NCI-H510A (cell line): ENCODE results near the gene NDUFAF2.

Experiments used
- DNase-seq: peaks from one replicate; lab custom pipeline; 2025; lab: John Stamatoyannopoulos, UW

NDUFAF2 gene

DNA sequence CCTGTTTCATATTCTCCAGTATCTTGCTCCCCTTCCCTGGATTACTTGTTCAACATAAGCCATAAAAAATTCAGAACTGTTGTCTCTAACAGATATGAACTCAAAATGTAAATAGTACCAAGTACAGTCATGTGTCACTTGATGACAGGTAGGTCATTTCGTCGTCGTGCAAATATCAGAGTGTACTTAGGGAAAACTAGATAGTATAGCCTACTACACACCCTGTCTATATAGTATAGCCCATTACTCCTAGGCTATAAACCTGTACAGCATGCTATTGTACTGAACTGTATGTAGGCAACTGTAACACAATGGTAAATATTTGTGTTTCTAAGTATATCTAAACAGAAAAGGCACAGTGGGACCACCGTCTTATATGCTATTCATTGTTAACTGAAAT, 178.1 kb downstream of the NDUFAF2 start:
- DNase-seq = no peak

DNA sequence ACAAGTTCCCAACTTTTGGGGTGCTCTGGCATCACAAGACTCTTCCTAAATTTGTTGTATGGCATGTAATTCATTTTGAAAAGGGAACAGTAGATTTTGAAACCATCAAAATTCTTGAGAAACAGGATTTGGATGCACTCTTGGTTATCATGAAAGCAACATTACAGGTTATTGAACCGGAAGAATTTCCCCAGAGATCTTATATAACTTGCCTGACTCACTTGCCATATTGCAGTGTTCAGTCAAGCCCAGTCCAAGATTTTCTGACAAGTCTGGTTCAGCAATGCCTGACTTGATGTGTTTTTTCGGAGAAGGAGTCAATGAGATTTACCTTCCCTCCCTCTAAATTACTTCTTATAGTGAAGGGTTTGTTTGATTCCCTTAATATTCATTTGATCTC, 185.3 kb downstream of the NDUFAF2 start:
- no peak for DNase-seq

DNA sequence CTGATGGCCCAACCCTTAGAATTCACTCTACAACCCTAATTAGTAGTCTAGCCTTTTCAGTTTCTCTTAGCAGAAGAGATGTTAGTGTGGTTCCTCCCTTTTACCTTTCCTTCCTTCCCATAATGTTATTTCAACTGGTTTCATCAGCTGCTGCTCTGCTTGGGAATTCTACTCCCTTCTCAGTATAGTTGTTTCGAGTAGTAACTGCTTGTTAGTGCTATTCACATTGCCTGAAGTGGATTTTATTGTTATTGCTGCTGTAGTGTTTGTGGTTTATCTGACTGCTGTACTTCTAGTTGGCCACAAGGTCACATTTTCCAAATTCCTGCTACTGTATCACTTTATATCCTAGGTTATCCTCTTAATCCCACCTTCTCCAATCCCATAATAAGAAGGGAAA, 187.6 kb downstream of the NDUFAF2 start:
- no peak for DNase-seq

DNA sequence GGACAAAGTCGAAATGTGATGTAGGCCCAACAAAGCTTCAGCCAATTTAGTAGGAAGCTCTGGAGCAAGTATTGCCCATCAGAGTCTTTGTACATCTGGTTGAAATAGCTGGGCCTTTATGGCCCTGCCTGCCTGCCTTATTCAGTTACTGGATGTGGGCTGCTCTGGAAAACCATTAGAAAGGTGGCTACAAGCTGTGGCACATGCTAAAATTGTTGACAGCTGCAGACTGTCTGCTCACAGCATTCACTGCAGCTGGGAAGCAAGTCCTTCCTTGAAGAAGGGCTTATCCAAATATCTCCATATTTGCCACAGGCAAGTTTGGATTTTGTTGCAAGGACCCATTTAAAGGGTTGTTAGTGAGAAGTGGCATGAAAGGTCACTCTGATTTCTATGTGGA, 192.8 kb downstream of the NDUFAF2 start:
- DNase-seq = no peak

DNA sequence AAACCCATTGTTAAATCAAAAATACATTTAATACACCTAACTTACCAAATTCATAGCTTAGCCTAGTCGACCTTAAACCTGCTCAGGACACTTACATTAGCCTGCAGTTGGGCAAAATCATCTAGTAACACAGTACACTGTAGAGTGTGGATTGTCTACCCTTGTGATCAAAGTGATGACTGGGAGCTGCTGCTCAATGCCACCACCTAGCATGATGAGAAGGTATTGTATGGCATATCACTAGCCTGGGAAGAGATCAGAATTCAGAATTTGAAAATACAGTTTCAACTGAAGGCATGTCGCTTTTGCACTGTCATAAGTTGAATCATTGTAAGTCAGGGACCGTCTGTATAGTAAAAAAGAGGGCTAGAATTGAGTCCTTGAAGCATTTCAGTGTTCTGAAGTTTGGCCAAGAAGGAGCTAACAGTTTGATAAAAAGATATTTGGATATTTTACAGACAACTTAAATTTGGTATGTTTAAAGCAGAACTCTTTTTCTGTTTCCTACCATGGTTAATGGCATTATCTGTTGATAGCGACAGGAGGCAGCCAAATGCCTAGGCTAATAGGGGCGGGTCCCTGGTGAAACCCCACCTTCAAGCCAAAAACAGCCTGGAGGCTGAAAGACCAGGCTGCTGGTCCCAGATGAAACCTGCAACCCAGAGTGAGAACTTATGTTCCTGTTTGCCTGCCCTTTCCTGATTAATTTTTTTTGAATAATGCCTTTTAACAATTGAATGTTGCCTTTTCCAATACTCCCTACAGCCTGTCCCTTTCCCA, 194.3 kb downstream of the NDUFAF2 start:
- no peak for DNase-seq

DNA sequence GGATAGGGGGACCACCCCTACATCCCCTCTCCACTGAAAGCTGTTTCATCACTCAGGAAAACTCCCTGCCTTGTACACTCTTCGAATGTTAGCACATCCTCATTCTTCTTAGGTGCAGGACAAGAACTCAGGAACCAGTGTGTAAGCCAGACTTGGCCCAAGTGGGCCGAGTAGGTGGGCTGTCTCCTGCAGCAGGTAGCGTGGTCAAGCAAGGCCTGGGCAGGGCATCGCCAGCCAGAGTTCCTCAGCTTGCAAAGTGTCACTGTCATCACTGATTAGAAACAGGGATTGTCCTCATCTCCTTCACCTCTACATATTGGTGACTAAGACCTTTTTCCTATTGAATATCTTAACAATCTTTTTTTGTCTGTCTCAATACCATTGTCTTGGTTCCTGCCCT, 194.9 kb downstream of the NDUFAF2 start:
- no peak for DNase-seq

DNA sequence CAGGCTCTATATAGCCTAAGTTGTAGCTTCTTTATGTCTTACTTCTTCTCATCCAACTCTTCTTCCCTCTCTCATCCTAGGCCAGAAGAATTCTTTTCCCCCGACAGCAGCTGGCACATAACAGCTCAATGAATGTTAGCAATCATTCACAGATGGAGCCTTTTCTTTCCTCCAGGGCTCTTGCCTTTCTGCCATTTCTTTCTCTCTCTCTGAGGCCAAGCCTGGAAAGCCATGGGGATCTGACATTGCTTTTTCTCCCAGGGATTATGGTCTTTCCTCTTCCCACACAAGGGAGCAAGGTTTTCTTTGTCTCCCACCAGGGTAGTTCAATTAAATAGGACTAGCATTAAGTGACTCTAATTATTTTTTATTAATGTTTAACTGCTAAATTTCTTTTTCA, 196.8 kb downstream of the NDUFAF2 start:
- DNase-seq = no peak

DNA sequence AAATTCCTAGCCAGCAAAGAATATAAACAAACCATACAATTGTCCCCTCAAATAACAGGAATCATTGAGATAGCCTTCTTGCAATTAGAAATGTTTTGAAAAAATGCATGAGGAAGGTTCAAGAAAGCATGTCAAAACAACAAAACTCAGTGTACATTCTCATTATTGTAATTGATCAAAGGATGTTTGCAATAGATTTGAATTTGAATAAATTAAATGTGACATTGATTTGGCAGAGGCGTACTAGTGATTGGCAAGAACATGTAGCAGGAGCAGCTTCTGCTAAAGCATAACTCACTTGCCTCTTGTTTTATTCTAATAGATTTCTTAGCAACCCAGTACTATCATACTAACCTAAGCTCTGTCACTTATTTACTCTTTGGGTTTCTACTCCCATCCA, 197.4 kb downstream of the NDUFAF2 start:
- no peak for DNase-seq

DNA sequence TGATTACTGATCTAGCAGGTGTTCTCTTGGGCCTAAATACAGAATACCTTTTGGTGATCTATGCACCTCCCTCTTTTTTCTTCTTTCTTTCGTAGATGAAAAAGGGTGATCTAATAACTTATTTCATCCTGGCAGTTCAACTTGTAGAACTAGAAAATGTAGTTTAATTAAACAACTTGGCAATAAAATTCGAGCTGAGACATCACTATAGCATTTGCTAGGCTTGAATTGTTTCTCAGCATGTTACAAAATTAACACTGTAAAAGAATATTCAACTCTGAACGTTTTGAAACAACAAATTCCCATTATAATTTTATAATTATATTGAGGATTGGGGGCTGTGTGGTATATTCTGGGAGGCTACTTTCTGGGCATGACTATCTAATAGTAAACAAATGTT, 197.8 kb downstream of the NDUFAF2 start:
- DNase-seq = no peak

DNA sequence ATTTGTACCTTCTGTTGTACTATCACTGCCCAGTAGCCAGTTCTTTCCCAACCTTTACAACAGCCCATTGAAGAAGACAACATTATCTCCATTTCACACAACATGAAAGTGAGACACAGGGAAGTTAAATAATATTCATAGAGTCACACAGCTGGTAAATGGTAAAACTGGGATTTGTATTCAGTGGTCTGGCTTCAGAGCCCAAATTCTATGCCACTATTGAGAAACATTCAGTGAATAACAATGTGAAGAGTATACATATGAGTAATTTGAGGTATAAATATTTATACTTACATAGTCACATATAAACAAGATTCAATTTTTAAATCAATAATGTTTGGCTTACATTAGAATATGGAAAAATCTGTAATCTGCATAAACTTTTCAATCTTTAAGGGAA, 203.5 kb downstream of the NDUFAF2 start:
- no peak for DNase-seq

DNA sequence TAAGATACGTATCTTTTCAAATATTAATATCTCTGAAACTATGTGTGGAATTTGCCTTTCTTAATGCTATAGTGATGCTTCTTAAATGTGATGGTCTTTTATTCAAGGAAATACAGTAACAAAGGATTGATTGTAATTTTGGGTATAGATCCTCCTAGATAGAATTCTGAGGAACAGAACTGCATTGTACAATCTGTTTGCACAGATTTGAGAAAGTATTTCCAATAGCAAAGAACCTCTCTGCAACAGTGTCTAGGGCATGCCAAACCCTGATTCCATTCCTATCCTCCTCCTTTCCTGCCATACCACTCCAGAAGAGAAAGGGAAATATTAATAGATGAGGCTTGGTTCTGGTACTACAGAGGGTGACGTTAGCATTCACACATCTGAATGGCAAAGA, 206.9 kb downstream of the NDUFAF2 start:
- no peak for DNase-seq

DNA sequence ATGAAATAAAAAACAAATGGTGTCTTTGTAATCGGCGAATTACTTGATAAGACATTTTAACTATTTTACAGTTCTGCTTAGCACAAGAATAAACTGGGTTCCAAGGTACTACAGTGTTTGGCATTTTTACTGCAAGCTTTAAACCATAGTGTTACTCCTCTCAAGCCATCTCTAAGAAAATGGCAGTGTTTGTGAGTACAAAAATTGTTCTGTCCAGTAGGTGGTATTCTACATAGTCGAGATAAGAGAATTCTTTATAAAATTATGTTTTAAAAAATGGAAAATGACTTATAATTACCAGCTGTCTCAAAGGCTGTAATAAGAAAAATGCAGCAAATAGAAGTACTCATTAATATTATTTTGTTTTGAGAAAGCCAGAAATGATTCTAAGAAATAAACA, 214.1 kb downstream of the NDUFAF2 start:
- no peak for DNase-seq

DNA sequence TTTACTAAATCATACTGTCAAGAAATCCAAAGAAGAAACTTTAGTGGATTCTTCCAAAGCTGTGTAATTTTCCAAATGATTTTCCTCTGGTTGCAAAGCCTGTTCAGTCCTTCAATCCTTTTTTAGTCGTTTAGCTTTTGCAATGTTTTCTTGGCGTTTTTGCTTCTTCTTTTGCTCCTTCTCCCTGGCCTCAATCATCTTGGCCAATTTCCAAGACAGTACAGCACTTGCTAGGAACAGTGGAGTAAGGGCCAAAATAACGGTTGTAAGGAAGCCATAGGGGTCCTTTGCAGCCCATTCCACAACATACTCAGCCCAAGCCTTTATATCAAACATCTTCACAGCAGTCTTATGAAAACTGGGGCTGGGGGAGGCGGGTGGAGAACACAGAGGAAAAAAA, 214.8 kb downstream of the NDUFAF2 start:
- no peak for DNase-seq

DNA sequence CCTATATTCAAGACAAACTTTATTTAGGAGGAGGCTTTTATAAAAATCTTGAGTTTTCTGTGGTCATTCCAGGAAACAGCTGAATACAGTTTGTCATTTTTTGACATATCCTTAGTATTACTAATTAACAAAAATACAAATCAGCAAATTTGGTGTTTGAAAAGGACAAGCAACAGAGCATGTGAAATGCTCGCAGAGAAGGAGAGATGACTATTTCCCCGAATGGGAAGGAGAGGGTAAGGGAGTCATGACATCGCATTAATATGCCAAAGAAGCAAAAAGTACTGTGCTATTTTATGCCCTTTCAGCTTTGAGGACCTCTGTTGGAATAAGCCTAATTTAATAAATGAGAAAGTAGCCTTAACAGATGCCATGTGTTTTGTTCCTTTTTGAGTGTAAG, 215.5 kb downstream of the NDUFAF2 start:
- no peak for DNase-seq

DNA sequence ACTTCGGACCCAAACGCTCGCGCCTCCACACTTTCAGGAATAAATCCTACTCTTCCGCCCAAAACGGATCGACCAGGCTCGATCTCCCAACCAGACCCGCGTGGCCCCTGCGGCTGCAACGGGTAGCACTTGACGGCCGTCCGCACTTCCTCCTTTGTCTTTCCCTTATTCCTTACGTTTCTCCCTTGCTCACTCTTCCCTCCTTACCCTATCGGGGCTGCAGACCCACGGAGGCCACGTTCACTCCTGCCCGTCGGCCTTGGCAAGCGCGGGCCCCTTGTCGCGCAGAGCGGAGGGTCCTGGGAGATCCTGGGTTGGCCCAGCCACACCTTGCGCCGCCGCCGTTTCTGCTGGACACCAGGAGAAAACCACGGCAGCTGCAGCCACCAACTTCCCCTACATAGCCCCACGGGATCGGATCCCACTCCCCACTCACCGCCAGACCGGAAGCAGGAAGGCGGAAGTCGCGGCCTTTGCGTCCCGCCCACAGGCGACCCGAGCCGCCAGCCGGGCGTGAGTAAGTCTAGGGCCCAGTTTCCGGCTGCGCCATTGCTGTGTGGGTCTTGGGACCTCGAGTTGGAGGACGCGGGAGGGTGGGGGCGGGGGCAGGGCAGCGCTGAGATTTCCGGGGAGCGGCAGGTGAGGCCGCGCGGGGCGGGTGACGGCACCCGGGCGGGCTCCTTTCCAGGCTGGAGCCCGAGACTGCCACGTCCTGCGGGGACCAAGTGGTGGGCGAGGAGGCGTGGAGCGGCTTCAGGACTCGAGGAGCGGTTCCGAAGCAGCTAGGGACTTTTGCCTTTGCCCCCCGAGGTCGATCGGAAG, 217.2 kb downstream of the NDUFAF2 start, which contains the start of gene SMIM15:
SMIM15 (minus strand) TSS at position 459 of the 822 bp plus-strand sequence. CDS start 2,297 bp downstream, outside the sequence.
- DNase-seq = peak; percentile 72

DNA sequence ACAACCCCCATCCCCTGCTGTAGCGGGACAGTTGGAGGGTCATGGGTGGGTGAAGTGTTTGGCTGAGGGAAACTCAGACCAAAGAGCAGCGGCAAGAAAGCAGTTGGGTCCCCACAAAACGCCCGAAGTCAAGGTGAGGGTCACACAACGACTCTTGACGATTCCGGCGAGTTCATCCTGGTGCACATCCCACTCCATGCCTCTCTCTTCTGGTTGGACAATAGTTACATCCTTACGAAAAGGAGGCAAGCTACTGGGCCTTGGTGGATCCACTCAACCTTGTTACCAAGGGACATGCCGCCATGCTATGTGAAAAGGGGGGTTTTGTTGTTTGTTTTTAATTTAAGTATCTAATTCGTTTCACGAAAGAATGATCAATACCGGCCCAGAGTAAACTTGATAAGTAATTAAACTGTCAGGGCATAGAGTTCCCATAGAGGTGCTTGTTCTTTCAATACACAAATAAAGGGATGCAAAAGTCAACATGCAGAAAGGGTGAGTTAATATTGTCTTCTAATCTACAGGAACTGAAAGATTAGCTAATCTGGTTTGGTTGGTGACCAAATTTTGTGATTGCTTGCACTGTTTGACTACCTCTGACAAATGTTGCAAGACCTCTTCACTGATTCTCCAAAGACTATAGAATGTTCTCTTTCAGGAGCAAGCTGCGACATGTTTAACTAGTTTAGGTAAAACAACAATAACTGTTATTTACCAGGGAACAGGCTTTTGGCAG, 218.0 kb downstream of the NDUFAF2 start:
- peak; percentile 4 for DNase-seq

DNA sequence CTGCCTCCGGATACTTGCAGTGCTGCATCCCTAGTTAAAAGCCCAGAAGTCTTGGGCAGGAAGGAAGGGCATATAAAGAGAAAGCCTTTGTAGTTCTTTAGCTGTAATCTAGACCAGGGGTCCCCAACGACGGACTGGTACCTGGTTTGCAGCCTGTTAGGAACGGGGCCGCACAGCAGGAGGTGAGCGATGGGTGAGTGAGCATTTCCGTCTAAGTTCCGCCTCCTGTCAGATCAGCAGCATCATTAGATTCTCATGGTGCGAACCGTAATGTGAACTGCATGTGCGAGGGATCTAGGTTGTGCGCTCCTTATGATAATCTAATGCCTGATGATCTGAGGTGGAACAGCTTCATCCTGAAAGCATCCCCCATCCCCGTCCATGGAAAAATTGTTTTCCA, 218.9 kb downstream of the NDUFAF2 start:
- DNase-seq = no peak

DNA sequence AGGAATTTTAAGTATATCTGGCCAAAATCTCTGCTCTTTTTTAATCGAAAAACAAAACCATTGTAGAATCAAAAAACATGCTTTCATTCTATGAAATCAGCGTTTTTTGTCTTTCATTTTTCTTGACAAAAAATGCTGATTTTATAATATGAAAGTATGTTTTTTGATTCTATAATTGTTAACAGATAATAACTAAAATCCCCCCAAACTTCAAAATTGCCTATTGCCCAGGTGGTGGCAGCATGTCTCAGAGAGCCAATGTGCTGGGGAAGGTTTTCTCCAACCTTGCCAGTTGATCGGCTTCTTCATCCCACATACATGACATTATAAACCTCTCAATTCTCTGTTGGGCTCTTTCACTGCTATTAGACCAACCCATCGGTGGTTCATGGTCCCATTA, 222.4 kb downstream of the NDUFAF2 start:
- no peak for DNase-seq

DNA sequence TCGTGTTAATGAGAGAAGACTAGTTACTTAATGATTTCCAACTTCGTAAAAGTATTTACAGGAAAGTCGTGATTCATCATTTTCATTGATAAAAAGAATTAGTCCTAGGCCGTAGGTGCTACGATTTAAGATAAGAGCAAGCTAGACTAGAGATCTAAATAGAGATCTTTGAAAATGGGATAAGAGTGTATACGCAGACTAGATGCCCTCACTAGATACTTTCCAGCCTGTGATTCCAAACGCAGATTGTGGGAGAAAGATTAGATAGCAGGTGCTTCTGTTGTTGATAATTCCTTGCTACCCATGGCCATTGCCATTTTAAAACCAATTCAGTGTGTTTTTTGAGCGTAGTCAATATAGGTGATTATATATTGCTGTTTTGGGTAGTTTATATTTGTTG, 223.9 kb downstream of the NDUFAF2 start:
- DNase-seq = no peak

DNA sequence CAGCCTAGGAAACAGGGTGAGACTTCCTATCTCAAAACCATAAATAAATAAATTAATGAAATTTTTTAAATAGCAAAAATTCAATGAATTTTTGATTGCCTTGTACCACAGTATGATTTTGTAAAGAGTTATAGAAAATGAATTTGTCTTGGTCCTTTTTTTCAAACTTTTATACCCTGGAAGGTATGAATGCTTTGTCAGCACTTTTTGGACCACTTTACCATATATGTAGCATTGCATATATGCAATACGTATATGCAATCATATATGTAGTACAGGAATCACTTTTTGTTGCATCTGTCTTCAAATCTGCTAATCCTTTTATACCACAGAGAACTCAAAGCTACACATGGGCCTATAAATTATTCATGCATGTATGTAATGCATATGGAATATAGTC, 226.5 kb downstream of the NDUFAF2 start:
- no peak for DNase-seq

DNA sequence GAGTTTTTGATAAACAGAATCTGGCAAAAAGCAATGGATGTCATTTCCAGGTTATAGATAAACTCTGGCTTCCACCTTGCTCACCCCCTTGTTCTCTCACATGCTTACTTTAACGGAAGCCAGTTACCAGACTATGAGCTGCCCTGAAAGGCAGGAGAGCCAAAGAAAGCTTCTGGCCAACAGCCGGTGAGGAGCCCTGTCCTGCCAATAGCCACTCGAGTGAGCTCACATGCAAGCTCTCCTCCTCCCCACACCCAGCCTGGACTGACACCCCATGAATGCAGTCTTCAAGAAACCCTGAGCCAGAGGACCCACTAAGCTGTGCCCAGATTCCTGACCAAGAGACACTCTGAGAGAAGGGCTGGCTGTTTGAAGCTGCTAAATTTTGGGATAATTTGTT, 231.6 kb downstream of the NDUFAF2 start:
- DNase-seq = no peak

DNA sequence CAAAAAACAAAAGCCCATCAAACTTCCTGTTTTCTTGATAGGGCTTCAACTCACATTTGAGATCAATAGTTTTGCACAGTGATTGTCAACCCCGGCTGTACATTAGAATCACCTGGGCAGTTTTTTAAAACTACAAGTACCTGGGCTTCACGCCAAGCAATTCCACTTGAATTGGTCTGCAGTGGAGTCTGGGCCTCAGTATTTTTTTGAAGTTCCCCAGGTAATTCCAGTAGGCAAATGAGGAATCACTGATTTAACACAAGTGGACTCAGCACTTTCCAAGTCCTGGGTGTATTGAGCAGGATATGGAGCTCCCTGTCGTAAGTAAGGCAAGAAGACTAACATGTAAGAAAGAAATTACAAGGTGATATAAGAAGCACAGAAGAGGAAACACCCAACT, 232.1 kb downstream of the NDUFAF2 start:
- DNase-seq = no peak

DNA sequence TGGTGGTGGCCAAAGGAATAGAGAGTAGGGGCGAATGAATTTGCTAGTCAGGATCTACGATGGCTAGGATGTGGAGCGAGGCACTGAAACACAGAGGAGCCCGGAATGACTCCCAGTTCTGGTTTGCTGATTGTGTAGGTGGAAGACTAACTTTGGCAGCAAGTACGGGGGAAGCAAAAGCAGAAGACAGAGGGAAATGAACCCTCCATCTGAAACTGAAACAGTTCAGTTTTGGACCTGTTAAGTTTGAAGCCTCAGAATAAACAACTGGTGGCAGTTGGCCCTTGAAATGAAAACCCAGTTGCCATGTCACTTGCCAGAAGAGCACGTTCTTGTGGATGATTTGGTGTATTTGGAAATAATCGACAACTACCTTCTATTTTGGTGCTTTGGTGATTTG, 232.7 kb downstream of the NDUFAF2 start:
- no peak for DNase-seq
